NCI-H187 (cell line): ENCODE results near the gene PIN4.
"Not testable (repeated sequence)": the region's sequence is repeated elsewhere in the genome, so short reads cannot be mapped to it uniquely, and the experiment has no call there.

Experiments
- DNase-seq, 2 experiments: peaks; one replicate each; lab custom pipeline; 2025; lab: John Stamatoyannopoulos, UW

The PIN4 gene

DNA sequence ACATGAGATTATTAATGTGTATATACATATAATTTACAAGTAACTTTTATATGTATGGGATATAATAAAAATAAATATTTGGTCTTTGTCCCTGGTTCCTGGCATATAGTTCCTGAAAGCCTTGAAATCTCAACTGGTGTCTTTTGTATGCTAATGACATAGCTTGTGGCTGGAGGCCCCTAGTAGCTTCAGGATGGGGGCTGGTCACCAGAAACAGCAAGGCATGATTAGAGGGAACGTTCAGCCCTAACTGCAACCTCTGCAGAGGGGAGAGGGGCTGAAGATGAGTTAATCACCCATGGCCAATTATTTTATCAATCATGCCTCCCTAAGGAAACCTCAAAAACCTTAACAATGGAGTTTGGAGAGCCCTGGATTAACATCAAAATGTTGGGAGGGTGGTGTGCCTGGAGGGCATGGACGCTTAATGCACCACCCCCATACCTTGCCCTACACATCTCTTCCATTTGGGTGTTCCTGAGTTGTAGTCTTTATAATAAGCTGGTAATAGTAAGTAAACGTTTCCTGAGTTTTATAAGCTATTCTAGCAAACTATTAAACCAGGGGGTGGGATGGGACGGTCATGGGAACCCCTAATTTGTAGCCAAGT is 21.3 kb downstream of the PIN4 start:
- DNase-seq = no peak

DNA sequence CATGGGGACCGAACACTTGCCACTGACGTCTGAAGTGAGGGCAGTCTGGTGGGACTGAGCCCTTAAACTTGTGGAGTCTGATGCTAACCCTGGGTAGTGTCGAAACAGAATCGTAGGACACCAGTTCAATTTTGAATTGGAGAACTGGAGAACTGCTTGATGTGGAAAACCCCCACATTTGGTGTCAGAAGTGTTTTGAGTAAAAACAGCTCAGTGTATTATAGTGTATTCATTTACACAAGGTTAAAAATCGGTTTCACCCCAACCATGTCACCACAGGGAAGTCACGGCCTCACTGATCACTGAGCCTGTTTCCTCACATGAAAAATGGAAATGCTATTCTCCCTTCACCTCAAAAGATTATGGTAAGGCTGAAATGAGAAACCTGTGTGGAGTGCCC is 21.9 kb downstream of the PIN4 start:
- DNase-seq = no peak

DNA sequence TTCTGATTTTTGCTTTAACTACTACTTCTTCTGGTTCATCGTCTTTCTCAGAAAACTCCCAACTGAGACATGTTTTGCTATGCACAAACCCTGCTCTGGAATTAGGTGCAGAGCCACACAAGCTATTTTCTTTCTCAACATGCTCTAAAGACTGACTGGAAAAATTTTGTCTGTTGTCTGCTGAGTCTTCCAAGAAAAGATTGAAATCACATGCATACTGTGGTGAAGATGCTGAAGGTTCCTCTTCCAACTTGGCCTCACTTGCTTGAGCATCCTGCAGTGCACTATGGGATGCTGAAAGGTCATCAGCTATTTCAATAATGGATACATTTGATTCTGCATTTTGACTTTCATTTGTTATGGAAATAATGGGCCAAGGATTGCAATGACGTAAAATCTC is 24.1 kb downstream of the PIN4 start:
- no peak for DNase-seq

DNA sequence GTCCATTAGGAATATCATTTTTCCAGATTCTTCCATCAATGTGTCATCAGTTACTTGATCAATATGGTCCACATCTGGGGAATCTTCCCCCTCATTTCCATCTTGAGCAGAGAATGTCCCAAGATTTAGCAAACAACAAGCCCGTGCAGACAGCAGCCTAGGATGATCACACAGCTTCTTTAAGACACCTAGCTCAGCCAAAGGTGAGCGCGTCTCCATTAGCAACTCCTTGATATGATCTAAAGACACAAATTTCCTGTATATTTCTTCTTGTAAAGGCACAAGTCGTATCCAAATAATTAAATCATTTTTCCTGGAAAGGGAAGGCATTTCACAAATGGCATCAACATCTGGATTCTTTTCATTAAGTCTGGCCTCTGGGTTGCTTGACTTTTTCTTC is 25.8 kb downstream of the PIN4 start:
- DNase-seq = no peak

DNA sequence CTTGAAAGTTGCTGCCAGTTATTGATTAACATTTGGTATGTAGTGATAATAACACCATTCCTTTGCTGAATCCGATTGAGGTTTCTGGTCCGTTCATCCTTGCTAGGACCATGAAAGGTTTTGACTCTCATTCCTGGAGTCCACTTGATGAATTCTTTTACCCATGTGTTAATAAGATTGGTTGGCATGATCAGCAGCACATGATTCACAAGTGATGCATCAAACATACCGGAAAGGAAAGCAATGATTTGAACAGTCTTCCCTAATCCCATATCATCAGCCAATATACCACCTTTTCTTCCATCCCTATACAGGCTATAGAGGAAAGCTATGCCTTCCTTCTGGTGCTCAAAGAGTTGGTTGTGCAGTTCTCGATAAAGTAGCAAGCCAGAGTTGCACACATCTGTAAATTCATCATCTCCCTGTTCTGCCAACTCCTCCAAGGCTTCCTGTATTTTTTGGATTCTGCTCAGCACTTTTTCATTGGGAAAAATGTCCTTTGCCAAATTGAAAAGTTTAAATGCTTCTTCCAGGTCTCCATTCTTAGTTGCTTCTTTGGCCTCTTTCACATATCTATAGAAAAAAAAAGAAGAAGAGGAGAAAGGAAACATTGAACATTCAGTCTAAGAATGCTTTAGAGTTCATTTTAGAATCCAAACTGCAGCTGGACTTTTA is 26.7 kb downstream of the PIN4 start:
- no peak for DNase-seq

DNA sequence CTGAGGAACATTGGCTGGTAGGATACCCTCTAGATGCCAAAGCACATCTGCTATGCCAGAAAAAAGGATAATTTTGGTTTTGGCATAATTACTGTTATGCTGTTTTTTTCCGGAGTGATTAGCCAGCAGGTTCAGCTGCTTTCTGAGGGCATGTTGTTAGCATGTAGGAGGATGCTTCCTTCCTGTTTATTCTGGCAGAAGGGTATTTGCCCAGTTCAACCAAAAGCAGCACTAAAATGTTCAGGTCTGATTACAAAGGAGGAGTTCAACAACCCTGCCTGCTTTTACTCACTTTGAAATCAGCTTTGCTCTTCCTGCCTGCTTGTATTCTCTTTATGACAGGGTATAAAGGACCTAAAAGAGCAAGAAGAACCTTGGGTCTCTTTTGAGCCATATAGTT is 35.4 kb downstream of the PIN4 start:
- no peak for DNase-seq

DNA sequence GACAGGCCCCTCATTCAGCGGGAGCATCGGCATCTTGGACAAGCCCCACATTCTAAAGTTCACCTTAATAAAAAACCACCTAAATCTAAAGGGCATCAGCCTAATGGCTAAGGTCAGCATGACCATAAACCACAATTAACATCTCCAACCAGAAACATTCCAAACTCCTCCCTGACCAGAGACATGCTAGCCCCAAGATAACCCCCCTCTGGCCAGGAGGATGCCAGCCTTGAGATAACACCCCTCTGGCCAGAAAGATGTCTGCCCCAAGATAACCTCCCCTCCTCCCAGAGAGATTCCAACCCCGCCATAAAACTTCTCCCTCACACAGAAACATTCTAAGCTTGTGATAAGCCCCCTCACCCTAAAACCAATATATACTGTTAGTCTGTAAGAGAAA is 38.8 kb downstream of the PIN4 start:
- not testable (repeated sequence) for DNase-seq

DNA sequence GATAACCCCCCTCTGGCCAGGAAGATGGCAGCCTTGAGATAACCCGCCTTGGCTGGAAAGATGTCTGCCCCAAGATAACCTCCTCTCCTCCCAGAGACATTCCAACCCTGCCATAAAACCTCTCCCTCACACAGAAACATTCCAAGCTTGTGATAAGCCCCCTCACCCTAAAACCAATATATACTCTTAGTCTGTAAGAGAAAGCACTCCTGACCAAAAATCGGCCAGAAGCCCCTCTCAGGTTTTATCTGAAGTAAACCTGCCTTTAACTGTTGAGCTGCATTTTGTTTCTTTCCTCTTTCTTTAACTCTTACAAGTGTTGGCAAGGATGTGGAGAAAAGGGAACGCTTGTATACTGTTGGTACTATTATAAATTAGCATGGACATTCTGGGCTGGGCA is 48.7 kb downstream of the PIN4 start:
- DNase-seq = no peak

DNA sequence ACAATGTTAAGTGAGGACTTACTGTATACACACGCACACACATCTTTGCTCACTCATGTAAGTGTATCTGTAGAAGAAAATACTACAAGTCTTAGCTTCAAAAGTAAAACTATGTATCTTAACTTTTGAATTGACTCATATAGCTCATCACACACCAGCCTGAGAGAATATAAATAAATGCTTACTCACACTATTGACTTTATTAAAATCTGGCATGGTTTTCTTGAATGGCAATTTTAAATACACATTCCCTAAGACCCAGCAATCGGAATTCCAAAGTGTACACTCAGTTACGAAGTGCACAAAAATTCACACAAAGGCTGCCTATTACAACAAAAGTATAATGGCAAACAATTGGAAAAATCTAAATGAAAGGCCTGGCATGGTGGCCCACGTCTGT is 55.3 kb downstream of the PIN4 start:
- DNase-seq = no peak

DNA sequence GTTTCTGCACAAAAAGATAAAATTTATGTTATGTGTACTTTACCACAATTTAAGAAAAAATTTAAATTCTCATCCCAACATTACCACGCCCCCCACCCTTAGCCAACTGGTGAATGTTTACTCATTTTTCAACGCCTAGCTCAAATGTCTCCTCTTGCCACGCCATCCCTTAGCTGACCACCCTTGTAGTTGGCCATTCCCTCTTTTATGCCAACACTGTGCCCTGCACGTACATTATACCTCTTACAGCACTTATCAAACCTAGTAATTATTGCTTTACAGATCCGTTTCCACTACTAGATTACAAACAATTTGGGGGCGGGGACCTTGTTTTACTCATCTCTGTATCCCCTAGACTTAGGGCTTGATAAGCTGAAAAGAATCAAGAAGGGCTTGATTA is 56.6 kb downstream of the PIN4 start:
- no peak for DNase-seq

DNA sequence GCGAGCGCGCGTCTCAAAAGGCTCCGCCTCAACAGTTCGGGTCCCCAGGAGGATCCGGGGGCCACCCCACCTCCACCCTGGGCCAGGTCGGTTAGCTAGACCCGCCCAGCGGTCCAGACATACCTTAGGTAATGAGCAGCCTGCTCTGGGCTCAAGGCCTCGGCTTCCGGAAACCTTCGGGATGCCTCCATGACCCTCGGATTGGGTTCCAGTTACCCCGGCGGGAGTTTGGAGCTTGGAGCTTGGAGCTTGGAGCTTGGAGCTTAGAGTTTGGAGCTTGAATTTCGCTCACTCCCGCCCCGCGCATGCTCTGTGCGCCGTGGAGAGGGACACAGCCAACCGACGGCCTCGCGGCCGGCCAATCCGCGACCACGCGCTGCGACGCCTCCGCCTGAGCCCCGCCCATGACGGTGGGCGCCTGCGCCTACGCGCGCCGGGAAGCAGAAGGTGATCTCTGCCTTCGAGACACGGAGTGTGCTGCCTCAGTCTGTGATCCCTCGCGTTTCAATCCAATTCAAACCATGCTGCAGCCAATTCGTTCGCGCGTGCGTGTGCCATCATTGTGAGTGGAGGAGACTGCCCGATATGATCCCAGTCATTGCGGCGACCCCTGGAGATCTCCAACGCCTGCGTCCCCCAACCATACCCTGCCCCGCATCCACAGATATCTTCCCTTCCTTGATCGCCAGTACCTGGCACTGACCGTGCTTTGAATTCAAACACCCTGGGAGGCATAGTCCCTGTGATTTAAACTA is 57.3 kb downstream of the PIN4 start, which contains the start of gene ERCC6L:
TSS of gene ERCC6L (minus strand) at position 307 of the 755 bp plus-strand sequence. CDS start at position 191, 116 bp downstream.
- peak; percentile 34 to 56 for DNase-seq

DNA sequence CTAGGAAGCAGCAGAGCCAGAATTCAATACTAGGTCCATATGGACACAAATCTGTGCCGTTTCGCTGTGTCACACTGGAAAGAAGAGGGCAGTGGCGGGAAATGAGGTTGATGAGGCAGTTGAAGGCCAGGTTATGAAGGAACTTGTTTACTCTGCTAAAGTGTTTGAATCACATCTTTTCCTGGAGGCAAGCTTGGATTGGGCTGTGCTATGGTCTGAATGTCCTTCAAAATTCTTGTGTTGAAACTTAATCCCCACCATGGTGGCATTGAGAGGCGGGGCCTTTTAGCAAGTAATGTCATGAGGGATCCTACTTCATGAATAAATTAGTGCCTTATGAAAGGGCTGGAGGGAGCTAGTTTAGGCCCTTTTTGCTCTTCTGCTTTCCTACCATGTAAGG is 59.4 kb downstream of the PIN4 start:
- no peak for DNase-seq

DNA sequence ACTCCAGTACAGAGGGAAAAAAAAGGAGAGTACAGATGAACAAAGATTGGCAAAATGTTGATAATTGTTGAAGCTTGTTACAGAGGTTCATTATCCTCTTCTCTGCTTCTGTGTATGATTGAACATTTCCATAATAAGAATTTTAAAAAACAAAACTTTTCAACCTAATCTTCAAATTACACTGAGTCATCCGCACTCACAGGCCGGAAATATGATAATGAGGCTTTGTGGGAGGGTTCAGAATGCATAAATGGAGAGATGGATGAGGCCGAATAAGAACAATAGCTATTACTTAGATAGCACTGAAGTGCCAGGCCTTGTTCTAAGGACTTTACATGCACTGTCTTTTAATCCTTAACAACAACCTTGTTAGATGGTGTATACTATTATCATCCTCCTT is 61.9 kb downstream of the PIN4 start:
- no peak for DNase-seq

DNA sequence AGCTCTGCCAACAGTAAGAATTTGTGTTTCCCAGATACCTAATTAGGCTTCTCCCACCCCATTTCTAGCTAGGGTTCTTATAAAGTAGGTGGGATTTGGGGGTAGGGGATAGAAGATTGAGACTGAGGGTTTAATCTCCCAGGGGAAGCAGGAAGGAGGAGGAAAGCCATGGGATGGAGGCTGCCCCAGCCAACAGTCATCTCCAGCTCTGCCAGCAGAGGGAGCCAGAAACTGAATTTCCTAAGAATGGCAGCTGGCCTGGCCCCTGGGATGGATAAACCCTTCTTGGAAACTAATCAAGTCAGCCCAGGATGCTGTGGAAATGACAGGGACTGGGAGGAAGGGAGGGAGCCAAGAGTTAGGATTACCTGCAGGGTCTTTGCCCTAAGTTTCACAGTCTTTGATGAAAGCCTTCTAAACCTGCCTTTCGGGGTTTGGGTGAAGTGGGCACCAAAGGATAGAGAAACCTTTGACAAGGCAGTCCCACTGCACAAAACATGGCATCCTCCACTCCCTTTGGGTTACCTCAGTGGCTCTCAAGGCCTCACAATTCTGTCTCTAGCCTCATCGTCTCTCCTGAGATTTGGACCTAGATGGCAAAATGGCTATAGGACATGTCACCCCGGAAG is 64.0 kb downstream of the PIN4 start:
- peak; percentile 2 to 23 for DNase-seq

DNA sequence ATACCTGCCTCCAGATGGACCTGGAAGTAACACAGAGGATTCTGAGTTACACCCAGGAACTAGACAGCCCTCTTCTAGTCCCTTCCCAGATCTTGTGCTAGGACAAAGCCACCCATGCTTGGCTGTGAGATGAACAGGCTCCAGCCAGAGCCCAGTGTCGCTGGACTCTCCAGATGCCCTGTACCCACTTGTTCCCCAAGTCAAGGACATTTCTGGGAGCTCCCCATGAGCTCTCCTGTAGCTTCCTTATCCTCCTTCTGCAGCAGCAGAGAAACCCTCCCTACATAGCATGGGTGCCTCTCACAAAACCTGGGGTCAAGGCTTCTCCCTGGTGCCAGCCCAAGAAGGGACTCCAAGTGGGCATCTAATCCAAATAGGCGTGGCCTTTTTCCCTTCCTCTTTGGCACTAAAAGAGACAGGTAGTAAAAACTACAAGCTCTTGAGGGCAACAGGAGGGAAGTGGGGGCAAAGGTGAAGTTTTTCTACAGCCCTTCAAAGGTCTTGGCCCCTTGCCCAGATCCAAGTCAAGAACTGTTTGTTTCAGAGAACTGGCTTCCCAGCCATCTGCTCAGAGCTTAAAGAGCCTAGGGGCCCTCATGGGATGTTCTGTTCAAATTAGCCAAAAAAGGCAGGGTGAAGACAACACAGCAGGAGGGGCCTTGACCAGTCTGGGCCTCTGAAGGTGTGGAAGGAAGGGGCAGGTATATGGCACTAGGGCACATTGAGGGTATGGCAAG is 65.8 kb downstream of the PIN4 start:
- no peak for DNase-seq
